ENCODE results near the gene ERI3. TPM values are rescaled to one million over a fixed set of nuclear protein-coding genes. Genes with fewer than 3 reads are reported as not detected.

Gene ERI3
- polyA plus RNA-seq, 2 donors, result 15.1 to 26.1 TPM

GRCh38 chr1:44222397-44223186, 132.5 kb downstream of the ERI3 start:
- H3K36me3 ChIP-seq (ENCODE audit: control insufficient read depth in 2 of 2, insufficient read depth in 2 of 2, low read length in 1 of 2), result peaks cover 22 to 36% of the 10 kb centered on the region in 2 donors
- H3K27me3 ChIP-seq (ENCODE audit: control insufficient read depth in 1 of 2, insufficient read depth in 2 of 2, low read length in 2 of 2), result no peaks in the 10 kb centered on the region
- no peak overlapping the region for H3K4me3 ChIP-seq (ENCODE audit: low read depth in 1 of 2, low read length in 2 of 2)
- no peaks in the 10 kb centered on the region for H3K9me3 ChIP-seq (ENCODE audit: control insufficient read depth in 2 of 2, insufficient read depth in 1 of 2, low read depth in 1 of 2, low read length in 1 of 2)
- 75 to 79% methylated on average over 5 of the region's 5 CpGs for WGBS, 2 donors
- no peaks in the 10 kb centered on the region for H3K4me1 ChIP-seq (ENCODE audit: control insufficient read depth in 2 of 2, insufficient read depth in 2 of 2, low read length in 1 of 2)
- H3K27ac ChIP-seq (ENCODE audit: low read depth in 2 of 2, low read length in 1 of 2), result no peak overlapping the region

GRCh38 chr1:44221769-44222168, 133.3 kb downstream of the ERI3 start:
- no peaks in the 10 kb centered on the region for H3K4me1 ChIP-seq (ENCODE audit: control insufficient read depth in 2 of 2, insufficient read depth in 2 of 2, low read length in 1 of 2)
- no peak overlapping the region for H3K4me3 ChIP-seq (ENCODE audit: low read depth in 1 of 2, low read length in 2 of 2)
- H3K9me3 ChIP-seq (ENCODE audit: control insufficient read depth in 2 of 2, insufficient read depth in 1 of 2, low read depth in 1 of 2, low read length in 1 of 2), result no peaks in the 10 kb centered on the region
- no peaks in the 10 kb centered on the region for H3K27me3 ChIP-seq (ENCODE audit: control insufficient read depth in 1 of 2, insufficient read depth in 2 of 2, low read length in 2 of 2)
- peaks cover 22 to 38% of the 10 kb centered on the region in 2 donors for H3K36me3 ChIP-seq (ENCODE audit: control insufficient read depth in 2 of 2, insufficient read depth in 2 of 2, low read length in 1 of 2)
- no peak overlapping the region for H3K27ac ChIP-seq (ENCODE audit: low read depth in 2 of 2, low read length in 1 of 2)
- WGBS, 2 donors, result 90% methylated on average over 23 of the region's 23 CpGs

GRCh38 chr1:44220755-44221154, 134.3 kb downstream of the ERI3 start:
- Histone ChIP-seq H3K27me3 (ENCODE audit: control insufficient read depth in 1 of 2, insufficient read depth in 2 of 2, low read length in 2 of 2) (no peaks in the 10 kb centered on the region), H3K4me3 (ENCODE audit: low read depth in 1 of 2, low read length in 2 of 2) (no peak overlapping the region), H3K36me3 (ENCODE audit: control insufficient read depth in 2 of 2, insufficient read depth in 2 of 2, low read length in 1 of 2) (peaks cover 22 to 40% of the 10 kb centered on the region in 2 donors), H3K27ac (ENCODE audit: low read depth in 2 of 2, low read length in 1 of 2) (no peak overlapping the region), H3K4me1 (ENCODE audit: control insufficient read depth in 2 of 2, insufficient read depth in 2 of 2, low read length in 1 of 2) (no peaks in the 10 kb centered on the region), H3K9me3 (ENCODE audit: control insufficient read depth in 2 of 2, insufficient read depth in 1 of 2, low read depth in 1 of 2, low read length in 1 of 2) (no peaks in the 10 kb centered on the region)
- 81 to 86% methylated on average over 10 of the region's 10 CpGs for WGBS, 2 donors

GRCh38 chr1:44220001-44220751, 134.9 kb downstream of the ERI3 start:
- H3K36me3 ChIP-seq (ENCODE audit: control insufficient read depth in 2 of 2, insufficient read depth in 2 of 2, low read length in 1 of 2), result peaks cover 22 to 40% of the 10 kb centered on the region in 2 donors
- H3K27me3 ChIP-seq (ENCODE audit: control insufficient read depth in 1 of 2, insufficient read depth in 2 of 2, low read length in 2 of 2), result no peaks in the 10 kb centered on the region
- H3K4me3 ChIP-seq (ENCODE audit: low read depth in 1 of 2, low read length in 2 of 2), result no peak overlapping the region
- 70 to 73% methylated on average over 31 of the region's 31 CpGs for WGBS, 2 donors
- H3K27ac ChIP-seq (ENCODE audit: low read depth in 2 of 2, low read length in 1 of 2), result no peak overlapping the region
- no peaks in the 10 kb centered on the region for H3K9me3 ChIP-seq (ENCODE audit: control insufficient read depth in 2 of 2, insufficient read depth in 1 of 2, low read depth in 1 of 2, low read length in 1 of 2)
- no peaks in the 10 kb centered on the region for H3K4me1 ChIP-seq (ENCODE audit: control insufficient read depth in 2 of 2, insufficient read depth in 2 of 2, low read length in 1 of 2)

- H3K27ac ChIP-seq (ENCODE audit: low read depth in 2 of 2, low read length in 1 of 2), result no peak overlapping the region
- 78 to 92% methylated on average over 6 of the region's 6 CpGs for WGBS, 2 donors
- no peaks in the 10 kb centered on the region for H3K27me3 ChIP-seq (ENCODE audit: control insufficient read depth in 1 of 2, insufficient read depth in 2 of 2, low read length in 2 of 2)
- H3K9me3 ChIP-seq (ENCODE audit: control insufficient read depth in 2 of 2, insufficient read depth in 1 of 2, low read depth in 1 of 2, low read length in 1 of 2), result no peaks in the 10 kb centered on the region
- H3K36me3 ChIP-seq (ENCODE audit: control insufficient read depth in 2 of 2, insufficient read depth in 2 of 2, low read length in 1 of 2), result peaks cover 22 to 42% of the 10 kb centered on the region in 2 donors
- no peaks in the 10 kb centered on the region for H3K4me1 ChIP-seq (ENCODE audit: control insufficient read depth in 2 of 2, insufficient read depth in 2 of 2, low read length in 1 of 2)
- H3K4me3 ChIP-seq (ENCODE audit: low read depth in 1 of 2, low read length in 2 of 2), result no peak overlapping the region
Measured at GRCh38 chr1:44219301-44219626, 135.8 kb downstream of the ERI3 start.

- H3K27ac ChIP-seq (ENCODE audit: low read depth in 2 of 2, low read length in 1 of 2), result no peak overlapping the region
- H3K4me3 ChIP-seq (ENCODE audit: low read depth in 1 of 2, low read length in 2 of 2), result no peak overlapping the region
- peaks cover 22 to 42% of the 10 kb centered on the region in 2 donors for H3K36me3 ChIP-seq (ENCODE audit: control insufficient read depth in 2 of 2, insufficient read depth in 2 of 2, low read length in 1 of 2)
- H3K27me3 ChIP-seq (ENCODE audit: control insufficient read depth in 1 of 2, insufficient read depth in 2 of 2, low read length in 2 of 2), result no peaks in the 10 kb centered on the region
- peaks cover 2 to 5% of the 10 kb centered on the region in 2 donors for H3K4me1 ChIP-seq (ENCODE audit: control insufficient read depth in 2 of 2, insufficient read depth in 2 of 2, low read length in 1 of 2)
- 92 to 94% methylated on average over 24 of the region's 24 CpGs for WGBS, 2 donors
- H3K9me3 ChIP-seq (ENCODE audit: control insufficient read depth in 2 of 2, insufficient read depth in 1 of 2, low read depth in 1 of 2, low read length in 1 of 2), result no peaks in the 10 kb centered on the region
Measured at GRCh38 chr1:44218503-44219300, 136.4 kb downstream of the ERI3 start.

GRCh38 chr1:44217809-44218410, 137.1 kb downstream of the ERI3 start:
- H3K27ac ChIP-seq (ENCODE audit: low read depth in 2 of 2, low read length in 1 of 2), result no peak overlapping the region
- H3K4me1 ChIP-seq (ENCODE audit: control insufficient read depth in 2 of 2, insufficient read depth in 2 of 2, low read length in 1 of 2), result peaks cover 2 to 6% of the 10 kb centered on the region in 2 donors
- no peaks in the 10 kb centered on the region for H3K9me3 ChIP-seq (ENCODE audit: control insufficient read depth in 2 of 2, insufficient read depth in 1 of 2, low read depth in 1 of 2, low read length in 1 of 2)
- H3K36me3 ChIP-seq (ENCODE audit: control insufficient read depth in 2 of 2, insufficient read depth in 2 of 2, low read length in 1 of 2), result peaks cover 22 to 42% of the 10 kb centered on the region in 2 donors
- no peak overlapping the region for H3K4me3 ChIP-seq (ENCODE audit: low read depth in 1 of 2, low read length in 2 of 2)
- WGBS, 2 donors, result 66 to 75% methylated on average over 4 of the region's 4 CpGs
- H3K27me3 ChIP-seq (ENCODE audit: control insufficient read depth in 1 of 2, insufficient read depth in 2 of 2, low read length in 2 of 2), result no peaks in the 10 kb centered on the region

- H3K36me3 ChIP-seq (ENCODE audit: control insufficient read depth in 2 of 2, insufficient read depth in 2 of 2, low read length in 1 of 2), result peaks cover under 1 to 12% of the 10 kb centered on the region in 2 donors
- H3K4me3 ChIP-seq (ENCODE audit: low read depth in 1 of 2, low read length in 2 of 2), result peak within 1 kb of the TSS; percentile 88 to 96
- H3K9me3 ChIP-seq (ENCODE audit: control insufficient read depth in 2 of 2, insufficient read depth in 1 of 2, low read depth in 1 of 2, low read length in 1 of 2), result no peaks in the 10 kb centered on the region
- peak within 1 kb of the TSS; percentile 66 to 80 for H3K27ac ChIP-seq (ENCODE audit: low read depth in 2 of 2, low read length in 1 of 2)
- peaks cover 4 to 11% of the 10 kb centered on the region in 2 donors for H3K4me1 ChIP-seq (ENCODE audit: control insufficient read depth in 2 of 2, insufficient read depth in 2 of 2, low read length in 1 of 2)
- WGBS, 2 donors, result 1% methylated on average over 44 of the region's 44 CpGs
- no peaks in the 10 kb centered on the region for H3K27me3 ChIP-seq (ENCODE audit: control insufficient read depth in 1 of 2, insufficient read depth in 2 of 2, low read length in 2 of 2)
Measured at GRCh38 chr1:44213222-44214112, 141.6 kb downstream of the ERI3 start, which contains the start of gene DMAP1. Gene DMAP1 (plus strand): TSS chr1:44213471. CDS start chr1:44213754, 283 bp downstream.
